ENCODE measurements around the gene PSMB4.

Gene PSMB4

DNA sequence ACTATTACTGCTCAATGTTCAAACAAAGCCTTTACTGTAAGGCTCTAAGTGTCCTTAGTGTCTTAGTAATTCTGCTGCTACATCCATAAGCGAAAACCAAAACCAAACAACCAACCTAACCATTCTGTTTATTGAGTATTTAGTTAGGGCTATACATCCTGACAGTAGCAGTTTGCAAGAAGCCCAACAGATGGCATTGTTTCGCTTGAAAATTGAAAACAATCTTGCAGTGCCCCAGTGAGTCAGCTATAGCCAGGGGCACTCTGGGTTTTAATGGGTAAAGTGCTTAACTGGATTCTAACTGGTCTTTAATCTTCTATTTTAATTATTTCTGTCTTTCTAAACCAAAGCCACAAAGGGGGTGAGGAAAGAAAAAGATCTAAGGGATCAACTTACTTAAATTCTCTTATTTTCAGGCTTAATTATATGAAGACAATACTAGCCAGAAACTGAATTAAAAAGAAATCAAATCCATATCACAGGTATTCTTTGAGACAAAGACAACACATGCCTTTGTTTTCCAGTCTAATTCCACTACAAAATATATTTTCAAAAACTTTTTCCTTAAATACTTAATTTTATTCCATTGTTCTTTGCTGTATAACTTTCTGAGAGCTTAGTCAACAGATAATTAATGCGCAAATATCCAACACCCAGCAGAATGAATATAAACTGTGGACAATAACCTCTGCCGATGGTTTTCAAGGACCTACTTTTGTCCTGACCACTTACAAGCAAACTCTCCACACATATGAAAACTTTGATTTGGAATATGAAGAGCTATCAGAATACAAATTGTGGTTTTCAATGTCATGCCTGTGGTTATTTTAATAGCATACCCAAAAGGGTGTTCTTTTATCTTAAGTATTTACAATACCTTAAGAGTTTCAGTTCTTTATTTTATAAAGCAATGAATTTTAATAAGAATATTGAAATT, 44.7 kb downstream of the PSMB4 start:
- ATAC-seq, result peak; percentile 96 to 98

DNA sequence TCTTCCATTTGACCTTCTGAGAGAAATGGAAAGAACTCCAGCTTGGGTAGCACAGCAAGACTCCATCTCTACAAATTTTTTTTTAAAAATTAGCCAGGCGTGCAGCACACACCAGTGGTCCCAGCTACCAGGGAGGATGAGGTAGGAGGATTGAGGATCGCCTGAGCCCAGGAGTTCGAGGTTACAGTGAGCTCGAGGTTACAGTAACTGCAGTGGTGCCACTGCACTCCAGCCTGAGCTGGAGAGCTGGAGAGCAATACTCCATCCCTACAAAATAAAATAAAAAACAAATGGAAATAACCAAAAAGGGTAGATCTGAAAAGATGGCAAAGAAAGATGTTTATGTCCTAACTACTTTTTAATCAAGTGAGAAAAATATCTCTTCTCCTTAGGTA, 45.4 kb downstream of the PSMB4 start:
- no peak for ATAC-seq

DNA sequence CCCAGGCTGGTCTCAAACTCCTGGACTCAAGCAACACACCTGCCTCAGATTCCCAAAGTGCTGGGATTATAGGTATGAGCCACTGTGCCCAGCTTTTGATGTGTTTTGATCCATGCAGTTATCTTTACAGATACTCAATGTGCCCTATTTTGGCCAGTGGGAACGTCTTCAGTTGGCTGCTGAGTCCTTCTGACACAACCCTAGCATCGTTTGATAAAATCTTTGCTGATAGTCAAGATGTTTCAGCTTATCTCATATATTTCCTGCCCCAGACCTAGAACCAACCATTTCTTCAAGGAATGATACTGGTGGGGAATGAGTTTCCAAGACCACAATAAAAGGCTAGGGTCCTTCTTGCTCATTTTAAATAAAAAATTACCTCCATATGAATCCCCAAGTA, 48.3 kb downstream of the PSMB4 start:
- no peak for ATAC-seq
